COLO668 (cell line): ENCODE measurements around the gene MEGF8.
A peak's percentile ranks its signal among the peaks of the same experiment; 100 is the strongest.

Source experiments
- DNase-seq: peaks from one replicate; lab custom pipeline; 2025; ENCODE audit not compliant: unreplicated experiment; lab: John Stamatoyannopoulos, UW

Gene MEGF8

GRCh38 chr19:42285988-42286348, 39.5 kb upstream of the MEGF8 start:
- no peak for DNase-seq

DNA sequence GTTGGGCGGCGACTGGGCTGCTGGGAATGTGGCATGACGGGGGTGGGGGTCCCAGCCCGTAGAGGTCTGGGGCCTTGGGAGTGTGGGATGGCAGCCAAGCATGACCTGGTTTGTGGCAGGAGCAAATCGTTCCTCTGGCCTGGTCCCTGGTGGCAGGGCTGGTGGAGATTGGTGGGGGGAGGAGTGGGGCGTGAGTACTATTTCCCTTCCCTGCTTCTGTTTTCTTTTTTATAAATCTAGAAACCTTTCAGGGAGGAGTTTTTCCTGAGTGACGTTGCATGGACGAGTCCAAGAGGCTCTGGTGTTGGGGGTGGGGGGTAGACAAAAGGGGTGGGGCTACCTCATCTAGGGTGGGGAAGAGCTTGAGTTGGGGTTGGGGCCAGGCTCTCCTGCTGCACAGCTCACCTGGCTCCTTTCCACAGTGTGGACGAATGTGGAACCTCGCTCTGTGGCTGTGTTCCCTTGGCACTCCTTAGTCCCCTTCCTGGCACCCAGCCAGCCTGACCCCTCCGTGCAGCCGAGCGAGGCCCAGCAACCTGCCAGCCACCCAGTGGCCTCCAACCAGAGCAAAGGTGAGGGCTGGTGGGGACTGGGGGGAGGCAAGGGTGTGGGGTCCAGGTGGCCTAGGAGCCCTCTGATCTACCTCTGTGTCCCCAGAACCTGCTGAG, 39.0 kb upstream of the MEGF8 start:
- no peak for DNase-seq

GRCh38 chr19:42287017-42287826, 38.2 kb upstream of the MEGF8 start:
- DNase-seq: no peak

DNA sequence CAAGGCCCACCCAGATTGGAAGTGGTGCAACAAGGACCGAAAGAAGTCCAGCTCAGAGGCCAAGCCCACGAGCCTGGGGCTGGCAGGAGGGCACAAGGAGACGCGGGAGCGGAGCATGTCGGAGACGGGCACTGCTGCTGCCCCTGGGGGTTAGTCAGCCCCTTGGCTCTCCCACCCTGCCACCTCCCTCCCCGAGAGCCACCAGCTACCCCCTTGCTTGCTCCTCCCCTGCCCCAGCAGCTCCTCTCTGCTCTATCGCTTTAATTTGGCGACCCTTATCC, 37.7 kb upstream of the MEGF8 start:
- DNase-seq: no peak

- no peak for DNase-seq
Observed at GRCh38 chr19:42288387-42288786, 37.0 kb upstream of the MEGF8 start.

GRCh38 chr19:42288881-42289555, 36.4 kb upstream of the MEGF8 start:
- DNase-seq: no peak

DNA sequence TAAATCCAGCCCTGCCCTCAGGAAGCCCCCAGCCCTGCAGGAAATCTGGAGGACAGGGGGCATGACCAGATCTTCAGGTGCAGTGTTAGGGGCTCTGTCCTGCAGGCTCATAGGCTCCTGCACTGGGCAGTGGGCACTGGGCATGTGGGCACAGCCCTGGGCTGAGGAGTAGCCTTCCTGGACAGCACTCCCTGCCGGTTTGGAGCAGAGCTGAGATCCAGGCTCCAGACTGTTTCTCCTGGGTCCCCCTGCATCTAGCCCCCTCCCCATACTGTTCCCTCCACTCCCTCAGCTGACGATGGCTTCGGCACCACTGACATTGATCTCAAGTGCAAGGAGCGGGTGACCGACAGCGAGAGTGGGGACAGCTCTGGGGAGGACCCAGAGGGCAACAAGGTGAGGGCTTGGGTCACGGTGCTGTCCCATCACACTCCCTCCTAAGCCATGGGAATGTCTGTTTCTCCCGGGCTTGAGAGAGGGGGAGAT, 35.8 kb upstream of the MEGF8 start:
- no peak for DNase-seq

DNA sequence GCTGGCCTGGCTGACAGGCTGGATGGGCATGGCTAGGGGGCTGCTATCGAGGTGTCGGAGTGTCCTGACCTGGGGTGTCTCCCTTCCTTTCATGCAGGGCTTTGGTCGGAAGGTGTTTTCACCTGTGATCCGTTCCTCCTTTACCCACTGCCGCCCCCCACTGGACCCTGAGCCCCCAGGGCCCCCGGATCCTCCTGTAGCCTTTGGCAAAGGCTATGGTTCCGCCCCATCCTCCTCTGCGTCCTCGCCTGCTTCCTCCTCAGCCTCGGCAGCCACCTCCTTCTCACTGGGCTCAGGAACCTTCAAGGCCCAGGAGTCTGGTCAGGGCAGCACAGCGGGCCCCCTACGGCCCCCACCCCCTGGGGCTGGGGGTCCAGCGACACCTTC, 35.3 kb upstream of the MEGF8 start:
- no peak for DNase-seq

DNA sequence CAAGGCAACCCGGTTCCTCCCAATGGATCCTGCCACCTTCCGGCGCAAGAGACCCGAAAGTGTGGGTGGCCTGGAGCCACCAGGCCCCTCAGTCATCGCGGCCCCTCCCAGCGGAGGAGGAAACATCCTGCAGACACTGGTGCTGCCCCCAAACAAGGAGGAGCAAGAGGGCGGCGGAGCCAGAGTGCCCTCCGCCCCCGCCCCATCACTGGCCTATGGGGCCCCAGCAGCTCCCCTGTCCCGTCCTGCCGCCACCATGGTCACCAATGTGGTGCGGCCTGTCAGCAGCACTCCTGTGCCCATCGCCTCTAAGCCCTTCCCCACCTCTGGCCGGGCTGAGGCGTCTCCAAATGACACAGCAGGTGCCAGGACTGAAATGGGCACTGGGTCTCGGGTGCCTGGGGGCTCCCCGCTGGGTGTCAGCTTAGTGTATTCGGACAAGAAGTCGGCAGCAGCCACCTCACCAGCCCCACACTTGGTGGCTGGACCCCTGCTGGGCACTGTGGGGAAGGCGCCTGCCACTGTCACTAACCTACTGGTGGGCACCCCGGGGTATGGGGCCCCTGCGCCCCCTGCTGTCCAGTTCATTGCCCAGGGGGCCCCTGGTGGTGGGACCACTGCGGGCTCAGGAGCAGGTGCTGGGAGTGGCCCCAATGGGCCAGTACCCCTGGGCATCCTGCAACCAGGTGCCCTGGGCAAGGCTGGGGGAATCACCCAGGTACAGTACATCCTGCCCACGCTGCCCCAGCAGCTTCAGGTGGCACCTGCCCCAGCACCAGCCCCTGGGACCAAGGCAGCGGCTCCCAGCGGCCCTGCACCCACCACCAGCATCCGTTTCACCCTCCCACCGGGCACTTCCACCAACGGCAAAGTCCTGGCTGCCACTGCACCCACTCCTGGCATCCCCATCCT, 34.7 kb upstream of the MEGF8 start:
- peak; percentile 43 for DNase-seq

DNA sequence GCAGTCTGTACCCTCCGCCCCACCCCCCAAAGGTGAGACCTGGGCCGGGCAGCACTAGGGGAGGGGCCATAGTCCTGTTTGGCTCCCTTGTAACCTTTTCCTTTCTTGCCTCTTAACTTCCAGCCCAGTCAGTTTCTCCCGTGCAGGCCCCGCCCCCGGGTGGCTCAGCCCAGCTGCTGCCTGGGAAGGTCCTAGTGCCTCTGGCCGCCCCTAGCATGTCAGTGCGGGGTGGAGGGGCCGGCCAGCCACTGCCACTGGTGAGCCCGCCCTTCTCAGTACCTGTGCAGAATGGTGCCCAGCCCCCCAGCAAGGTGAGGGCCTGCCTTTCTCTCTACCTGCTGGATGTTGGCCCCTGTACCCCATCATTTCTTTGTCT, 34.0 kb upstream of the MEGF8 start:
- no peak for DNase-seq

- no peak for DNase-seq
Observed at GRCh38 chr19:42292042-42292960, 33.1 kb upstream of the MEGF8 start.

- DNase-seq: no peak
Observed at GRCh38 chr19:42292963-42293362, 32.5 kb upstream of the MEGF8 start.

DNA sequence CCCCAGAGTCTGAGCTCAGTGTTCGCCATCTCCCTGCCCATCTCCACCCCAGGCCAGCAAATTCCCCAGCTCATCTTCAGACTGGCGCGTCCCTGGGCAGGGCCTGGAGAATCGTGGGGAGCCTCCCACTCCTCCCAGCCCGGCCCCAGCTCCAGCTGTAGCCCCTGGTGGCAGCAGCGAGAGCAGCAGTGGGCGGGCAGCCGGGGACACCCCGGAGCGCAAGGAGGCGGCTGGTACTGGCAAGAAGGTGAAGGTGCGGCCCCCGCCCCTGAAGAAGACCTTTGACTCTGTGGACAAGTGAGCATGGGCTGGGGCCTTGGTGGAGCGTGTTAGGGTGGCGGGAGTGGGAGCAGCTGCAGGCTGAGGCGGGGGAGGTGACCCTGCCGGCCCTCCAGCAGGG, 31.9 kb upstream of the MEGF8 start:
- DNase-seq: no peak

- no peak for DNase-seq
Observed at GRCh38 chr19:42293948-42294347, 31.5 kb upstream of the MEGF8 start.

DNA sequence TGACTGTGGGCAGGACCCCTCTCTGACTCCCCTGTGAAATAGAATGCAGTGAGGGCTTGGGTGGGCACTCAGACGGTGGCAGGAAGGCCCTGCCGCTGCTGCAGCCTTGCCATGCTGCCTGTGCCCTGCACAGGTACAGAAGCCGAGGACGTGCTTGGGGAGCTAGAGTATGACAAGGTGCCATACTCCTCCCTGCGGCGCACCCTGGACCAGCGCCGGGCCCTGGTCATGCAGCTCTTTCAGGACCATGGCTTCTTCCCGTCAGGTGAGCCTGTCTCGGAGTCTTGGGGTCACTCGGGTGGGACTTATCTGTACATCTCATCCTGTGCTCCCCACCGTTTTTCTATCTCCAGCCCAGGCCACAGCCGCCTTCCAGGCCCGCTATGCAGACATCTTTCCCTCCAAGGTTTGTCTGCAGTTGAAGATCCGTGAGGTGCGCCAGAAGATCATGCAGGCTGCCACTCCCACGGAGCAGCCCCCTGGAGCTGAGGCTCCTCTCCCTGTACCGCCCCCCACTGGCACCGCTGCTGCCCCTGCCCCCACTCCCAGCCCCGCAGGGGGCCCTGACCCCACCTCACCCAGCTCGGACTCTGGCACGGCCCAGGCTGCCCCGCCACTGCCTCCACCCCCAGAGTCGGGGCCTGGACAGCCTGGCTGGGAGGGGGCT, 30.8 kb upstream of the MEGF8 start:
- no peak for DNase-seq

DNA sequence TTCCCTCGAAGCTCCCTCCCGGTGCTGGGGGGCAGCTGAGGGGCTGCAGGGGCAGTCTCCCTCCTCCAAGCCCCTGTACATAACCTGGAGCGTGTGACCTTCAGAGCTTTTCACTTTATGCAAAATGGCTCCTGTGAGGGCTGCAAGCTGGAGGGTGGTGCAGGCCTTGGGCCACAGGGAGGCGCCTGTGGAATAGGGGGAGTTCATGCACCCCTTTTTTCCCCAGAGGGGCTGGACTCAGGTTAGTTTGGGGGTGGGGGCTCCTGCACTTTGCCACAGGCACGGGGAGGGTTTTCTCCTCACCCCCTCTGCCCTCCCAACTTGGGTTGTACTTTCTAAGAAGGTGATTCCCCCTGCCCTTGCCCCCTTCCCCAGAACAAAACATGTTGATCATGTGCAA, 30.1 kb upstream of the MEGF8 start:
- DNase-seq: no peak

DNA sequence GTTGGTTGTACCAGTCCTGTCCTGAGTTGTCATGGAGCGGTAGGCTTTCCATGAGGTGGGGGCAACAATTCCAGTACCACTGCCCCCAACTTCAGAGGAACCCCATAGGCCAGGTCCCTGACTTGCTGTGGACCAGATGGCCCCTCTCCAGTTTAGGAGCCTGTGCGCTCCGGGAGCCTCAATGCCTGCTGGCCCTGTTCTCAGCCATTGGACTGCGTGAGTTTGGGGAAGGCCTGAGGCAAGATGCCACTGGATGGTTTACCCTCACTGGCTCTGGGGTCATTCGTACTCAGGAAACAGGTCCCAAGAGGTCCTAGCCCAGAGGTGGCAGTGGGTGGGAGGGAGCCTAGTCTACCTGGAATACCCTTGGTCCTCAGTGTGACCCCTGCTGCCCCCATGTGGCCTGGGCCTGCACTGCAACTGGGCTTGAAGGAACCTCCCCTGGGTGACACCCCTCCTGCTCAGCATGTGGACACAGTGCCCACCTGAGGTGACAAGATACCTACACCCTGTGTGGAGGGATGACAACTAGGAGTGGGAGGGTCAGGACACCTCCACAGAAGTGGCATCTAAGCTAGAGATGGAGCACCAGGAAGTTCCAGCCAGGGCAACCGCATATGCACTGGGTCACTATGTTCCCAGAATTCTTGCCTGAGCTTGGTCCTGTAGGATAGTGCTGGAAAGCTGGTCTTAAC, 29.5 kb upstream of the MEGF8 start:
- peak; percentile 83 for DNase-seq

GRCh38 chr19:42297039-42297438, 28.4 kb upstream of the MEGF8 start:
- no peak for DNase-seq

GRCh38 chr19:42301646-42302203, 23.7 kb upstream of the MEGF8 start, which contains the start of gene PRR19:
TSS of gene PRR19 (plus strand) at chr19:42302132. CDS start at chr19:42309585, 7,453 bp downstream.
- DNase-seq: peak; percentile 57
